GM21447 (cell line): ENCODE results near the gene OGA.

ENCODE experiments used
- ATAC-seq: cut with Tn5 transposase; IDR thresholded peaks from one replicate; pipeline ENCODE4 v1.9.1; 2021; ENCODE audit not compliant: unreplicated experiment

OGA gene

DNA sequence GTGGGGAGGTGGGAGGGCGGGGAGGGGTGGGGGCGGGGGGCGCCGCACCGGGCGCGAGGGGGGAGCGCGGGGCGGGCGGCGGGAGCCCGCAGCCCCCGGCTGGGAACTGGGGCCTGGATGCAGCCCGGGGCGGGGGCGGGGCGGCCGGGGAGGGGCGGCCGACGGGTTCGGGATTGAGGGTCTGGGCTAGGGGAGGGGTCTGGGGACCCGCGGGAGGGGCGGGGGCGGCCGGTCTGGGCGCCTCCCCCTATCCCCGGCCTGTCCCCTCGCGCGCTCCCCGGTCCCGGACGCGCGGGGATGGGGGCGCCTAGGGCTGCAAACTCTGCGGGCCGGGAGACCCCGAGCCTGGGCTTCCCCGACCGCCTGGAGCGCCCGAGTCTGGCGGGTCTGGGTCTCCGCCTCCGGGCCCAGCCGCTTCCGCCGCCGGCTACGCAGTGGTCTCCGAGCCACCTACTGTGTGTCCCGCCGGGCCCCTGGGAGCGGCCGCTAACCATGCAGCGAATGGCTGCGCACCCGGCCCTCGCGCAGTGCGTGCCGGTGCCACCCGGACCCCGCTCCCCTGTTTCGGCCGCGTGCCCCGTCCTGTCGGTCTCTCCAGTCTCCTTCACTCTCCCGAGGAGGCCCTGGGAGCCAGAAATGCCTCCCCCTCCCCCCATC is 42.0 kb downstream of the OGA start:
- no peak for ATAC-seq

DNA sequence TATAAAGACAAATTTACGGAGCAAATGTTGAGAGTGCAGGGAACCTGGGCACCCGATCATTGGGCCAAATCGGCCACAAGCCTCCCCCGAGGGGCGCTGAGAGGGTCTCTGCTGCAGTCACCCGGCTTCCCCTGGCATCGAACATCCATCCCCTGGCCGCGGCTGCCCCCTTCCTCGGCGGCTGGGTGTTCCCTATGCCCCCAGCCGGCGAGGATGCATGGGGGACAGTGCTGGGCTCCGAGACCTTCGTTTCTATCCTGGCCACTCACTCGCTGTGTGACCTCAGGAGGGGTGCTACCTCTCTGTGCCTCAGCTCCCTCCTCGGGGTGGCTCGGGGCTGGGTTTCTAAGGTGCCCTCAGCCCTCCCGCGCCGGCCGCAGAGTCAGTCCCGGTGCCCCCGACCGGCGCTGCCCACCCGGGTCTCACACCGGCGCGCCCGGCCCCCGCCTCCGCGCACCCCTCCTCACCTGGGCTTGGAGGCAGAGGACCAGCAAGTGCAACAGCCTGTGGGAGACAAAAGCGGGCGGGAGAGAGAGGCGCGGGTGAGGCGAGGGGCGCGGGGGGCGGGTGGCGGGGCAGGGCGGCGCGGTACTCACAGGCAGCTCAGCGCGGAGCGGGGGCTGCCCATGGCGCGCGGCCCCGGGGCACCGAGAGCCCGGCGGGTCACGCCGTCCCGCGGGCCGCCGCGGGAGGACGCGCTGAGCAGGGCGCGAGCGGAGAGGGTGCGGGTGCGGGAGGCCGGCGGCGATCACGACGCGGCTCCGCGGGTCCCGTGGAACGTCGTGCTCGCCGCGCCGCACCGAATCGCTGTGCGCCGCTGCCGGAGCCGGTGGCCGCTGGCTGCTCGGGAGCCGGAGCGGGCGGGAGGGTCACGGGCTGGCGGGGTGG is 42.7 kb downstream of the OGA start, which contains the start of gene FGF8:
FGF8 (minus strand) TSS at position 842 of the 888 bp plus-strand sequence; CDS start at position 628, 214 bp downstream.
- no peak for ATAC-seq

DNA sequence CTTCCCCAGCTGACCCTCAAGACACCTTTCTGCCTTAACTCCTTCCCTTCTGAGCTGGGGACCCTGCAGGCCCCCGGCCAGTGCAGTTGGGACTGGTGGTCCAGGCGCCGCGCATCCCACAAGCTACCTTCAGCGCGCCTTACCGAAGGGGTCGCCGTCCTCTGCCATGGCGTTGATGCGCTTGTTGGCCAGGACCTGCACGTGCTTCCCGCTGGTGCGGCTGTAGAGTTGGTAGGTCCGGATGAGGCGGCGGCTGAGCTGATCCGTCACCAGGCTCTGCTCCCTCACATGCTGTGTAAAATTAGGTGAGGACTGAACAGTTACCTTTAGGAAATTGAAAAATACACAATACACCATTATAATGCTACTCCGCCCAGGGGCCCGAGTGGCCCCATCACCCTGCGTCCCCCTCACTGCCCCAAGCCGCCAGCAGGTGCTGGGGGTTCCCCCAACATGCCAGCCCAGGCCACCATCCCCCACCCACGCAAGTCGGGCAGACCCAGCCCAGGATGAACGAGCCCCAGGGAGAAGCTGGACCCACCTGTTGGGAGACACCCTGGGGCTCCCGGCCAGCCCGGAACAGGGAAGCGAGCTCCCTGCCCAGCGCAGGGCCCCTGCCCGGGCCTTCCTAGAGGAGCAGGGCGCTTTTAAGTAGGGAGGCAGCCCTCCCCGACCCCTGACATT is 43.5 kb downstream of the OGA start:
- ATAC-seq = no peak

DNA sequence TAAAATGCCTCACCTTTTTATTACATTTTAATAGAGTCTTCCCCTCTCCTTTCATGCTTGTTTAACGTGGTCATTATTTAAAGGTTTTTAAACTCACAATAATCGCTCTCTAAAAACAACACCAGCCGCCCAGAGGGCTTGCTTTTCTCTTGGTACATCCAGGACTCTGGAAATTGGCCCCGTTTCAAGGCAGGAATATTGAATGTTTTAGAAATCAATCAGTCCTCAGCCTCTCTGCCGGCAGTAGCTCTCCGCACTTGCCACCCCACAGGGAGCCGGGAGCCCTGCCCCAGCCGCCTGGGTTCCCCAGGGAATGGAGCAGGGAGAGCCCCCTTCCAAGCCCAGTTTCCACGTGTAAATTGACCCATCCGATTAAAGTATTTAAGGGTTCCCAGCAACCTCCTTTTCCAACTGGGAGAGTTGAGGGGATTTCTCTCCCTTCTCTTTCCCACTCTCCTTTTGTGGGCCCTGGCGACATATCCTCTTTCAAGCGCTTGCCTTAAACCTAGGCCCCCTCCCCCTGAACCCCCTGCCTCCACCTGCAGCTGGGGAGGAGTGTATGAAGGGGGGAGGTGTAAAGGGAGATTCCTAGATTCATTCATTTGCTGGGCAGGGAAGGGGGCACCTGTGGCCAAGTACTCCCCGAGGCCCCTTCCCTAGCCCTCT is 44.2 kb downstream of the OGA start:
- ATAC-seq = no peak

DNA sequence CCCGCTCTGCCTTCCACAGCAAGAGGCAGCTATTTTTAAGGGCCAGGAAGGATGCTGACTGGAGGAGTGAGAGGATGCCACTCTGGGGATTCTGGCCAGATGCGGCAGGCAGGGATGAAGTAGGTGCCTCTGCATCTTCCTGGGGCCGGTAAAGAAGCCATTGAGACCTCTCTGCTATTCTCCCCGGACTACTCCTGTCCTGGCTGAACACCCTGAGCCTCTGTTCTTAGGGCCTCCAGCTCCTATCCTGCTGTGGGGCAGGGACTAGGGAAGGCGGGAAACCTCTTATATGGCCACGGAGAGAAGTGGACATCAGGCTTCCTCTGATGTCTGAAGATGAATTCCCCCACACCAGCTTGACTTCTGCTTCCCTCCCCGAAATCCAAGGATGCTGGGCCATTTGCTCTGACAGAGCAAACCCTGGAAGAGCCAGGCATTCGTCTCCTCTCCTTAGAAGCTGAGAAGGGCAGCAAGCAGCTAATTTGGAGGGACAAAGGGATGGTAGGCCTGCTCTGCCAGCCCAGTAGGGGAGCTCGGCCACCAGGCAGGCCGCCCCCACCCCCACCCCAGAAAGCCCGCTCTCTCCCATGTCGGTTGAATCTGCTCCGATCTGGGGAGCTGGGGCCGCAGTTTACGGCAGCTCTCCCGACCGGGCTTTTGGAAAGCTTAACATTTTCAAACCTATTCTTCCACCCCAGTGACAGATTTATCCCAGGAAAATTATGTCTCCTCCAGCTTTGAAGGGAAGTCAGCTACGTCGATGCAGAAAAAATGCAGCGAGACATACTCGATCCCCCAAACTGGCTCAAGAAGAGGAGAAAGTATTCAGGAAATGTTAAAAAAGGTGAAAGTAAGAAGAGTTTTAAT is 45.1 kb downstream of the OGA start:
- no peak for ATAC-seq

DNA sequence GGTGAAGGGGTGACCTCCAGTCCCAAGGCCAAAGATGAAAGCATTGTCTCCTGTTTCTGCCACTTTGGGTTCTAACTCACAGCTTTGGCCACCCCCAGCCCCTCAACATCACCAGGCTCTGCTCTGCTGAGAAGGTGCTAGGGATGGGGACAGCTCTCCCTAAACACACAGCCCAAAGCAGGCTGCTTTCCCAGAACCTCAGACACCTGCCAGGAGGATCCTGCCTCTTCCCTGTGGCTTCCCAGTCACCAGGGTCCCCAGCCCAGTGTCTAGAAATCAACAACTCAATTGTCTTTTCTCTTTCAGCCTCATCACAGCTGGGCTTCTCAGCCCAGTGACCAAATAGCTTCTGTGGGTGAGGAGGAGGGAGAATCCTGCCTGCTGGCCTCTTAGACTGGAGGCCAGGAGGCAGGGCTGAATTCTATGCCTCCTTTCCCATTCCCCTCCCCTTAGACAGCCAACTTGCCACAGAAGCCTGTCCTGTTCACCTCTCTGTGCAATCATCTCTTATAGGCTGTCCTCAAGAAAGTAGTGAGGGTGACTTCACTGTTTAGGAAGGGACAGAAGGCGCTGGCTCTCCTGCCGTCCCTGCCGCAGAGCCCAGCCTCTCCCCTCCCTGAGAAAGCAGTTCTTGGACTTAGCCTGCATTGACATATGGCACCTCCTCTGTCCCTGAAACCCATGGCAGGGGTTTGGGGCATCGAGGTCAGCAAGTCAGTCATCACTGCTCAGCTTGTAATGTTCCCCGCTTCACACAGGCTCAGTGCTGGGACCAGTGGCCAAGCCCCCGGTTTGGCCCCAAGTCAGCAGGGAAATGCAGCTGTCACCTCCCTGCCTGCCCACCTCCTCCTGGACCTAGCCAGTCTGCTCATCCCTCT is 46.0 kb downstream of the OGA start:
- no peak for ATAC-seq

DNA sequence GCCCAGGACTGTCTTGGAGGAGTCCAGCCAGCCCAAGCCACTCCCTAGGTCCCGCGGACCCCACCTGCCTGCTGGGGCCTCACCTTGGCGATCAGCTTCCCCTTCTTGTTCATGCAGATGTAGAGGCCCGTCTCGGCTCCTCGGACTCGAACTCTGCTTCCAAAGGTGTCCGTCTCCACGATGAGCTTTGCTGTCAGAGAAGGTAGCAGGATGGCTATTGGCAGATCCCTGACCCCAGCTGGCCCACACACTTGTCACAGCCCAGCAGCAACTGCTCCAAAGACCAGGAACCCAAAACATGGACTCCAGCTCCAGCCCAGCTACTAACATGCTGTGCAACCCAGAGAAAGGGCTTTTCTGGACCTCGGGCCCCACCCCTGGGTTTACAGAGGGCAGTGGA is 46.9 kb downstream of the OGA start:
- ATAC-seq = no peak

DNA sequence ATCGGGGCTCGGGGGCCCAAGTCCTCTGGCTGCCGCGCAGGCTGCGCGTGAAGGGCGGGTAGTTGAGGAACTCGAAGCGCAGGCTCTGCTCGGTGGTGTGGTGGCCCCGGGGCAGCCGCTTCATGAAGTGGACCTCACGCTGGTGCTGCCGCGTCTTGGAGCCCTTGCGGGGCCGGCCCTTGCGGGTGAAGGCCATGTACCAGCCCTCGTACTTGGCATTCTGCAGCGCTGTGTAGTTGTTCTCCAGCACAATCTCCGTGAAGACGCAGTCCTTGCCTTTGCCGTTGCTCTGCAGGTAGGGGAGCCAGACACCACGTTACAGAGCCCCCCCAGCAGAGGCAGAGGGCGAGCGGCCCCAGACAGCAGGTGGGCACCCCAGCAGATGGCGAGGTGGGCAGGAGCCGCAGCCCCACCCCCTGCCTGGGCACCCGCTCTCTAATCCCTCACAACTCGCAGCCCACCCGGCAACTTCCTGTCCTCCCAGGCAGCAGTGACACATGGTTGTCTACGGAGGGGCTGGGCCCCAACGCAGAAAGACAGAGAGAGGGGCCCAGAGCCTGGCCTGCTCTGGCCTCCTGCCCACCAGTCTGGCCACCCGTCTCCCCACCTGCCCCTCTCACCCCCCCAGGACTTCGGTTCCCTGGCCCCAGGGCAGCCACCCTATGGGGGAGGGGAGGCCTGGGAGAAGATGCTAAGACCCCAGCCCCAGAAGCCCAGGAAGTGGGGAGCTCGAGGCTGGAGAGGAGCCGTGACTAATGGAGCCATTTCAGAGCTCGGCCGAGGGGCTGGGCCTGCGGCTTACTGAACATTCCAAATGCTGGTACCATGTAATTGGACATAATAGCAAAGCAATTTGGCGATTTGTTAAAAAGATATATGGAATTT is 47.7 kb downstream of the OGA start:
- no peak for ATAC-seq

DNA sequence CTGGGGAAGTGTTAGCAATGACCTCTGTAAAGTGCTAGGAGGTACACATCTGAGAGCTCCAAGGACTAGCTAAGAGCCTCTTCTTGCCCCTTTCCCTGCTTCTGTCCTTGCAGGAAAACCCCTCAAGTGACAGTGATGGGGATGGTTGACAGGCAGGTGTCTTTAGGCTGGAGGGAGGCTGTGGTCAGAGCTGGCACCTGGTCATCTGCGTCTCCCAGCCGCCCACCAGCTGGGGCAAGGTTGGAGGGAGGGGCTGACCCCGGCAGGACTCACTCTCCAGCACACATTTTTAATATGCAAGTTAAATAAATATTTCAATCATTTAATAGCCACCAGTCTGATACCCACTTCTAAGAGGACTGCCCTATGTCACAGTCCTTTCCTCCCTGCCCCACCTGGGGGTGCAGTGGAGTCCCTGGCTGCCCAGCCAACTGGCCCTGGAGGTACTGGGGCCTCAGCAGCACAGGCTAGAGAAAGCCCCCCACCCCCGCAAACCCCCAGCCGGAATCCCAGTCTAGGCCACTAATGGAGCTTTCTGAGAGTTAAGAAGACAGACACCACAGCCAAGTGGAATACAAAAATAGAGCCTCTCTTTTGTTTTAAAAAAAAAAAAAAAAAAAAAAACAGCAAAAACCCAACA is 48.6 kb downstream of the OGA start:
- no peak for ATAC-seq

DNA sequence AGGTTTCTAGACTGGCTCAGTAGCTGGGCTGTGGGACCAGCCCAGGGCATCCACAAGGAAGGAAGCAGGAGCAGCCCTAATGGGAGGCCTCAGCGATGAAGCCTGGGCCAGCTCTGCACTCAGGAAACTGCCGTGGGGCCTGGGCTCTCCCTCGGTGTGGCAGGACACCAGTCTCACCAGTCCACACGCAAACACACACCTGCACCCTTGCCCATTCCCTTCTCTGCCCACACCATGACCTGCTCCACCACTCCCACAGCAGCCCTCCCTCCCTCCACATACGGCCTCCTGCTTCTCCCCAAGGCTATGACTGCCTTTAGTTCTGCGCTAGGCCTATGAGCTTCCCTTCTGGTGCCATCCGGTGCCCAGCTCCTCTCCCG is 49.5 kb downstream of the OGA start:
- no peak for ATAC-seq

DNA sequence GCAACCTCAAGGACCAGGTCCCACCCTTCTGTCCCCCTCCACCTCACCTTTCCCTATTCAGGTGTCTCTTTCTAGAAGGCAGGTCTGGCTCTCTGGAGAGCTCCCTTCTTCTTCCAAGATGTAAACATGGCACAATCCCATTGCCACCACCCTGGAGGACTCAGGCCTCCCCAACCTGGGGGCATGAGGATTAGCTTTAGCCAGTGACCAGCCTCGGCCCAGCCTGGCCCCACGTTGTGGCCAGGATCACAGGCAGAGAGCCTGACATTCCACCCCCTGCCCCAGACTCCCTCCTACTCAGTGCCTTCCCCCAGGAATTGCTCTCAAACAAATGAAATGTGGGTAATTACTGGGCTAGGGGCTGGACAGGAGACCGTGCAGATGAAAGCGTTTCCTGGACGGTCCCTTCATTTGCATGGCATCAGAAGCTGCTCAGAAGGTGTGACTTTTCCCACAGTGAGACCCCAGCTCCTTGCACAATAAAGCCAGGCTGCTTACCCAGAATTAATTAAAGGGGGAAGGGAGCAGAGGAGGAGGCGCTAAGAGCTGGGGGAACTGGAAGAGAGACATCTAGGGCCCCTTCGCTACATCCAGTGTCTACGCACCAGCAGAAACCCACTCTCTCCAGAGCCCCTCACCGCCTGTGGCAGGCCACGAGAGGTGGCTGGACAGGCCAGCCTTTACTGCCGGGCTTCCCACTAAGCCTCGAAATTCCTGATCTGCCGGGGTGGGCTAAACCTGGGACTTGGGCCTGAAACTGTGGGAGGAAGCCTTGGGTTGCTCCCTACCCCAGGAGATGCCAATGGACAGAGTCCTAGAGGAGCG is 50.1 kb downstream of the OGA start:
- ATAC-seq = no peak

DNA sequence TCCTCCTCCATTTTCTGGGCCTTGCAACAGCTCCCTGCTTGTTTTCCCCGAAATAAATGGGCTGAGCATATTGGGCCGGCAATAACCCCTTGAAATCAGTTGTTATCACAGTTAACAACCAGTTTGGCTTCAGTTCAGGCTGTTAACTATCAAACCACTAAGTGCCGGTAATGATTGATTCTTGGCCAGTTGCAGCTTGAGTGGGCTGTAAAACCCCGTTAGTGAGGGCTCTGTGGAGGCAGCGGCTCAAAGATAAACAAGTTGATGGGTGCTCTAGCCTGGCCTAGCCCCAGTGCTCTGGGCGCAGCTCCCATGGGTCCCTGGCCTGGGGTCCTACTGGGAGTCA is 50.7 kb downstream of the OGA start:
- ATAC-seq = no peak

DNA sequence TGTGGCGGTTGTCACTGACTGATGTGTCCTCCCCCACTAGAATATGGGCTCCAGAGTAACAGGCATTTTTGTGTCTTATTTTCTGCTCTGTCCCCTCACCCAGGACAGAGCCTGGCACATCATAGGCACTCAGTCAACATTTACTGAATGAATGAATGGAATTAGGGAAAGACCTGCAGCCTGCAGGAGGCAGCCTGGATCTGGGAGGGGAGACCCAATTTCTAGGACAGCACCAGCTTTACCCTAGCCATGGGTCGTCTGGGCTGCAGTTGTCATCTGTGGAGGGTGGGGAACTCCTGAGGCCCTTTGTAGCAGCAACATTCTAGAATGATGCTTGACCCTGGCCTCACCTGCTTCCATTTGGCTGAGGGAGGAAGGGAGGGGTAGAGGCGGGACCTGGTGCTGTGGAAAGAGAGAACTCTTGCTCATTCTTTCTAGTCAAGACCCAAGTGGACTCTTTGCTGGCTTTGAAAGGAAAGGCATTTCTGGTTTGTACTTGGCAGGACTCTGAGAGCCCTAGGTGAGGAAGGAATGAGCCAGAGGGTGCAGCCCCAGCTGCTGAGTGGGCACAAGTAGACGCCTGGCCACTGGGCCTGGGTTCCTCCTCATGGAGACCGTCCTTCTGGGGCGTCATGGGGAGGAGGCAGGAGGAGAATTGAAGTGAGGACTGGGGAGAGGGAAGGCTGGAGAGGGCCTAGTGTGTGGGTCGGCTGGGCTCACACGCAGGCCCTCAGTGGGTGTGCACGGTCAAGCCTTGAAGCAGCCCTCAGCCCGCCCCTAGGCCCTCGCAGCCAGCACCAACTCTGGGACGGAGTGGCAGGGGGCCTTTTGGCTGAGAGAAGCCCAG is 51.3 kb downstream of the OGA start:
- no peak for ATAC-seq

DNA sequence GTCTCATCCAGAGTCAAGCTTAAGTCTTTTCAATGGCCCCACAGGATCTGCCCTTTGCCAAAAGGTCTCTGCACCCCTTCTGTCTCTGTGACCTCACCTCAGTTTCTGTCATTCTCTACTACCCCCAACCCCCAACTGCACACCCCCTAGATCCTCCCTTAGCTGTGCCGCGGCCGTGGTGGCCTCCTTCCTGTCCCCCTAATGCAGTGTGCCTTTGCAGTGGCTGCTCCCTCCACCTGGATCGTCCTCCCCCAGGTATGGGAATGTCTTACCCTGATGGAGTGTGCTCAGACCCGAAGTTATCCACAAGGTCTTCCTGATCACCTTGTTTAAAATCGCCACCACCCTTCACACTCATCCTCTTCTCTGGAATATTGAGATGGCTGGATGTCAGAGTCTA is 51.9 kb downstream of the OGA start:
- no peak for ATAC-seq

DNA sequence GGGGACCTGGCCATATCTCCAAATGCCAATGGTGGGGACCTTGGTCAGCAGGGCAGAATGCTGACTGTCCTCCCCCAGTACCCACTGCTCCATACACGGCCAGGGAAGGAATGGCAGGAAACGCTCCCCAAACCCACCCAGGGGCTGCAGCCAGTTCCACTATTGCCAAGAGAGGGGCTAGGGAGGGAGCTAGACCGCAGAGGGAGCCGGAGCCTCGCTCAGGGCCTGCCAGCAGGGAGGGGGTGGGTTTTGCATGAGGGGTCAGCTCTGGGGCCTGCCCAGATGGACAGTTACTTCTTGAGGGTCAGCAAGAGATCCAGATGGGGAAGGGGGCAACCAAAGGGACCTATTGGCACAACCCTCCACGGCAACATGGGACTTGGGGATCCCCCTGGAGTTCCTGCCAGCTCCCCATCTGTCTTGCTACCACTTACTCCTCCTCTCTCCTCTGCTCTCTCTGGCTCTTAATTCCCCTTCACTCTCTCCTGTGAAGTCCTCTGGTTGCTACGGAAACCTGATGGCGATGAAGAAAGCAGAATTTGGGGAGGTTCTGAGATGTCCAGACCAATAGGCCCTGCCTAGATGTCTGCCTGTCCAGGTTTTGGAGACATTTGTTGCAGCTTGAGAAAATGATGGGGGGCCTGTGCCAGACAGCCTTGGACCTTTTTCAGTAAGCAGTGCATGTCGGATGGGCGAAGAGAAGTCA is 55.0 kb downstream of the OGA start:
- ATAC-seq = no peak

DNA sequence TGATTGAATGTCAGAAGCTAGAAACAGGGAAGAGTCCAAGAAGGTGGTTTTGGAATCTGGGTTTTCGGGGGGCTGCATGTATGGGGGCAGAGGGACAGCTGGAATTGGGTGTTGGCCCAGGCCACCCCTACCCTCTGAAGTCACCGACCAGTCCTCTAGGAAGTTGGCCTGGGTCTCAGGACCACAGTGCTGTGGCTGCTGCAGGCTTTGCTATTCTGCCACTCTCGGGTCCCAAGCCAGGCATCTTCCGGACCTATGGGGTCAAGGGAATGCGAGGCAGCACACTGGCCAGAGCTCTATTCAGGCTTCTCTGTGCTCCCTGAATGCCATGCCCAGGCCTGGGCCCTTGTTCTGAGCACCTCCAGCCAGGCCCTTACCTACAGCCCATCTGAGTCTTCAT is 55.5 kb downstream of the OGA start:
- no peak for ATAC-seq
